Measurements from ENCODE around the gene SOAT1. TPM values are rescaled to one million over a fixed set of nuclear protein-coding genes. Genes with fewer than 3 reads are reported as not detected.
"Not testable (repeated sequence)": the region's sequence is repeated elsewhere in the genome, so short reads cannot be mapped to it uniquely, and the experiment has no call there.

The SOAT1 gene
- 23.8 and 37.6 TPM in 2 replicates for total RNA-seq

DNA sequence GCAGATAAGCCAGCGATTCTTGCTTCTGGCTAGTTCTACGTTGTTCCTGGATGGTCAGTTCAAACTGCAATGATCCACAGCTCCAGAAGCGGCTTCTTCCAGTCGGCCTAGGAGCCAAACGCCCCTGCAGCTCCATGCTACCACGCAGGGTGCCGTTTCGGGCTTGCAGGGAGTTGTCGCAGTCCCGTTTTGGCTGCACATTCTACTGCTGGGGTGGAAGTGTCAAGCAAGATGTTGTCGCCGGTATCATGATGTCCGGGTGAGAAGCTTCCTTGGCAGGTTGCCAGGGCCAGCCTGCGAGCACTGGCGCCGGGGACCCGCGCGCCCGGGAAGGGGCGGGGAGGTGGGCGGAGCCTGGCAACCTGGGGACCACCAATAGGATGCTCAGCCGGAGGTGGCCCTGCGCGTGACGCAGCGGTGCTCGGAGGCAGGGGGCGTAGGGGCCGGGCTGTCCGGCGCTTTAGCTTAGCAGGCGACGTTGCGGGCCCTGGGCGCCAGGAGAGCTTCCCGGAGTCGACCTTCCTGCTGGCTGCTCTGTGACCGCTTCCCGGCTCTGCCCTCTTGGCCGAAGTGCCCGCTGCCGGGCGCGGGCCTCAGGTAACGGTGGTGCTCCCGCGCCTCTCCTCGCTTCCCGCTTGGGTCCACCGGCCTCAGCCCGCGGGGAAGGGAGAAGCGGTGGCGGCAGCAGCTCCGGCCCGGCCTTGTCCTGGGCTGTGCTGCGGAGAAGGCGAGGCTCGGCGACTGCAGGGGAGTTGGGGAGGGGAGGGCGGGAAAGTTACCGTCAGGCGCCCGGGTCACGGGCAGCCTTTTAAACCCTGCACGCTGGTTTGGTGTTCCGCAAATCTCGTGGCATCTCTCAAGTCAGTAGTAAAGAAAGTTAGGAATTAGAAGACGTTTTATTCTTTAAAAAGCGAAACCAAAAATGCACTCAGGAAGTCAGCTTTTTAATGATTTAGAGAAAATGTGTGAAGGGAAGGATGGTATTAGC lies at the start of gene SOAT1:
Gene SOAT1, plus strand, starts transcription at position 458 of the 988 bp plus-strand sequence. CDS start 8,888 bp downstream, outside the sequence.
- DNase-seq (ENCODE audit: low read depth): peak; percentile 90
- H3K4me3 ChIP-seq (ENCODE audit: low read depth, low read length): peak within 1 kb of the TSS; percentile 80
- TF ChIP-seq, protein P1, sequence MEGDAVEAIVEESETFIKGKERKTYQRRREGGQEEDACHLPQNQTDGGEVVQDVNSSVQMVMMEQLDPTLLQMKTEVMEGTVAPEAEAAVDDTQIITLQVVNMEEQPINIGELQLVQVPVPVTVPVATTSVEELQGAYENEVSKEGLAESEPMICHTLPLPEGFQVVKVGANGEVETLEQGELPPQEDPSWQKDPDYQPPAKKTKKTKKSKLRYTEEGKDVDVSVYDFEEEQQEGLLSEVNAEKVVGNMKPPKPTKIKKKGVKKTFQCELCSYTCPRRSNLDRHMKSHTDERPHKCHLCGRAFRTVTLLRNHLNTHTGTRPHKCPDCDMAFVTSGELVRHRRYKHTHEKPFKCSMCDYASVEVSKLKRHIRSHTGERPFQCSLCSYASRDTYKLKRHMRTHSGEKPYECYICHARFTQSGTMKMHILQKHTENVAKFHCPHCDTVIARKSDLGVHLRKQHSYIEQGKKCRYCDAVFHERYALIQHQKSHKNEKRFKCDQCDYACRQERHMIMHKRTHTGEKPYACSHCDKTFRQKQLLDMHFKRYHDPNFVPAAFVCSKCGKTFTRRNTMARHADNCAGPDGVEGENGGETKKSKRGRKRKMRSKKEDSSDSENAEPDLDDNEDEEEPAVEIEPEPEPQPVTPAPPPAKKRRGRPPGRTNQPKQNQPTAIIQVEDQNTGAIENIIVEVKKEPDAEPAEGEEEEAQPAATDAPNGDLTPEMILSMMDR (IDR thresholded peaks at IDR 0.05; ENCODE audit: insufficient read depth, low read depth, low read length): peak; percentile 10

DNA sequence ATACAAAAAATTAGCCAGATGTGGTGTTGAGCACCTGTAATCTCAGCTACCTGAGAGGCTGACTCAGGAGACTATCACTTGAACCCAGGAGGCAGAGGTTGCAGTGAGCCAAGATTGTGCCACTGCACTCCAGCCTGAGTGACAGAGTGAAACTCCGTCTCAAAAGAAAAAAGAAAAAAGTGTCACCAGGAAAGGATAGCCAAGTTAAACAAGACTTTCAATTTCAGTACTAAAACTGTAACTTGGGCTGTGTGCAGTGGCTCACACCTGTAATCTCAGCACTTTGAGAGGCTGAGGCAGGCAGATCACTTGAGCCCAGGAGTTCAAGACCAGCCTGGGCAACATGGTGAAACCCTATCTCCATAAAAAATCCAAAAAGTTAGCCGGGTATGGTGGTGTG lies 48.2 kb upstream of the SOAT1 start:
- not testable (repeated sequence) for DNase-seq (ENCODE audit: low read depth)

DNA sequence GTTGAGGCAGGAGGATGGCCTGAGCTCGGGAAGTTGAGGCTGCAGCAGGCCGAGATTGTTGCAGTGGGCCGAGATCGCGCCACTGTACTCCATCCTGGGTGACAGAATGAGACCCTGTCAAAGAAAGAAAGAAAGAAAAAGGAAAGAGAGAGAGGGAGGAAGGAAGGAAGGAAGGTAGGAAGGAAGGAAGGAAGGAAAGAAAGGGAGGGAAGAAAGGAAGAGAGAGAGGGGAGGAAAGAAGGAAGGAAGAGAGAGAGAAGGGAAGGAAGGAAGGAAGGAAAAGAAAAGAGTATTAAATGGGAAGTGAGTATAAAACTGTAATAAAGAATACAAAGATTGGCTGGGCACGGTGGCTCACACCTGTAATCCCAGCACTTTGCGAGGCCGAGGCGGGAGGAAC lies 45.7 kb upstream of the SOAT1 start:
- TF ChIP-seq, protein P1 (IDR thresholded peaks at IDR 0.05; ENCODE audit: insufficient read depth, low read depth, low read length): no peak
- H3K4me3 ChIP-seq (ENCODE audit: low read depth, low read length): no peak overlapping the region
- no peak for DNase-seq (ENCODE audit: low read depth)

More for the DNA sequence above, 48.2 kb upstream of the SOAT1 start:
- H3K4me3 ChIP-seq (ENCODE audit: low read depth, low read length): not testable (repeated sequence)

DNA sequence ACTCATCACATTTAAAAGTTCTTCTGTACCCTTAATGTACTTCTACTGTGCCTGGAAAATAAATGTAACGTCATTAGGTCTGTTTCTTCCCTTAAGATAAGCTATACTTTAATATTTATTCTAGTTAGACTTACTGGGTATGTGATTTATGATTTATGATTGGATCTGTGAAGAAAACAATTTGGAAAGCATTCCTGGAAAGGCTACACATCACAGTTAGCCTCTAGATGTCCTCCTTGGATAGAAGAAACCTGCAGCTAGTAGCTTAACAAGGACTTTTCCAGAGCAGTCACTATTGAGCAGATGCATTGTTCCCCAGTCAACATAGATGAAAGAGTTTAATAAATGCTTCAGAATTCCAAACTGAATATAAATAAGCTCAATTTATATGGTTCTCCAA lies 41.9 kb upstream of the SOAT1 start:
- DNase-seq (ENCODE audit: low read depth): peak; percentile 76
- TF ChIP-seq, protein P1 (IDR thresholded peaks at IDR 0.05; ENCODE audit: insufficient read depth, low read depth, low read length): peak; percentile 63
- H3K4me3 ChIP-seq (ENCODE audit: low read depth, low read length): no peak overlapping the region

DNA sequence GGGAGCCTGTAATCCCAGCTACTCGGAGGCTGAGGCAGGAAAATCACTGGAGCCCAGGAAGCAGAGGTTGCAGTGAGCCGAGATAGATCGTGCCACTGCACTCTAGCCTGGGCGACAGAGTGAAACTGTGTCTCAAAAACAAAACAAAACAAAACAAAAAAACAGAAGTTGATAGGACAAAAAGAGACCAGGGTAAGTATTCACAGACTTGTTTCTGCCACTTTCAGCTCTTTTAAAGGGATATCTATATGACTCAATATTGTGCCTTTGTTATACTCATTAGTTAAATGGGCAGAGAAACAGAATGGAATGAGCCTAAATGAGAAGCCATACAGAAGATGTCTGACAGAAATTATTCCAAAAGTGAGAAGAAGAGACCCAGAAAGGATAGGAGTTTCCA lies 41.0 kb upstream of the SOAT1 start:
- H3K4me3 ChIP-seq (ENCODE audit: low read depth, low read length): no peak overlapping the region
- DNase-seq (ENCODE audit: low read depth): no peak

DNA sequence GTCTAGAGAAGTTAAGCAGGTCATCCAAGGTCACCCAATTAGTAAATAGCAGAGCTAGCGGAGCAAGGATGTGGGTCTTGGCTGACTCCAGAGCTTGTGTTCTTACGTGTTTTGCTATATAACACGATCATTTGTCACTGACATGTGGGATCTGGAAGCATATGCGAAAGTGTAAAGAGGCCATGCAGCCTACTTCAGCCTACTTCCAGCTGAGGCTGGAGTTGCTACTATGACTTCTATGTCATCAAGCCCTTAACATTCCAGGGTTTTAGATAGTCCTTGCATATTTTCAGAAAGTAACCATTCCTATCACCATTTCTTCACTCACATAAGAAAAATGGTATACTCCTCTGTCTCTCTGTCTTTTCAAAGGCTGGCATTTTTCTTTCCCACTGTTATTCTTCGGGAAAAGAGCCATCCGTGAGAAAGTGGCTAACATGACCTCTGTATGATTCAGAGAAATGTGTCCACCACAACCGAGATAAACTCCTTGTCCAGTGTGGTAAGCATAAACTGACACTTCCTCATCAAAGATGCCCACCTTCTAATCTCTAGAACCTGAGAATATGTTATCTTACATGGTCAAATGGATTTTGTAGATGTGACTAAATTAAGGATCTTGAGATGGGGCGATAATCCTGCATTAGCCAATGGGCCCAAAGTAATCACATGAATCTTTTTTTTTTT lies 40.2 kb upstream of the SOAT1 start:
- H3K4me3 ChIP-seq (ENCODE audit: low read depth, low read length): no peak overlapping the region
- DNase-seq (ENCODE audit: low read depth): peak; percentile 36
- TF ChIP-seq, protein P1 (IDR thresholded peaks at IDR 0.05; ENCODE audit: insufficient read depth, low read depth, low read length): no peak

More for the DNA sequence above, 41.0 kb upstream of the SOAT1 start:
- TF ChIP-seq, protein P1 (IDR thresholded peaks at IDR 0.05; ENCODE audit: insufficient read depth, low read depth, low read length): no peak

DNA sequence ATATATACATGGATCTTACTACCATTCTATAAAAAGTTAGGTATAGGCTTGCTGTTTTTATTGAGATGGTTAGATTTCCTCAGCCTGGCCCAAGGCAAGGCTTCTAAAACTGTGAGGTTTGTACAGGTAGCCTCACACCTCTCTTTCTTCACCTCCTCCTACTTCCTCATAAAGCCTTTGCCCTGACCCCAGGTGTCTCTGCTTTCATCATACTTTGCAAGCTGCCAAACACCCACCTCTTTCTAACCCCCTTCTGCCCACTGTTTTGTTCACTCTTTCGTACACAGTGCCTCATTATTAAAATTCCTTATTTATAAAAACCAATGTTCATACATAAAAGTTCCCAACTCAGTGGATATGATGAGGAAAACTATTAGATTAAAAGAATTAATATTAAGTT lies 31.4 kb upstream of the SOAT1 start:
- no peak overlapping the region for H3K4me3 ChIP-seq (ENCODE audit: low read depth, low read length)
- DNase-seq (ENCODE audit: low read depth): no peak
- TF ChIP-seq, protein P1 (IDR thresholded peaks at IDR 0.05; ENCODE audit: insufficient read depth, low read depth, low read length): no peak
